T47D (cell line): ENCODE measurements around the gene HOXC10.

ENCODE experiments used
- DNase-seq, 2 experiments: peaks; one replicate each; pipeline versions ENCODE4 v3.0.0 to v3.0.0-alpha.2; 2011 to 2012; ENCODE audit warnings: low read depth in 1 of 2, low spot score in 1 of 2
- JUND ChIP-seq: IDR thresholded peaks from 2 replicates; pipeline ENCODE4 v1.6.1; 2012; ENCODE audit warnings: low read depth
- in situ Hi-C: cut with HindIII; loops from 2 replicates; pipeline ENCODE4 v1.10.0; 2016; ENCODE audit warnings: low sequenced_read_pairs, low pct_unique_long_range_greater_than_20kb

Gene HOXC10

GRCh38 chr12:53984901-53985691, at the start of gene HOXC10:
HOXC10 (plus strand) TSS chr12:53985146; CDS start chr12:53985260, 114 bp downstream.
- in situ Hi-C loops: no loop called here
- TF ChIP-seq JUND: peak; percentile 80
- DNase-seq: peak; percentile 92 to 99

- TF ChIP-seq JUND: no peak
- no peak for DNase-seq
- in situ Hi-C loops: no loop called here
Measured at GRCh38 chr12:53935383-53936341, 49.3 kb upstream of the HOXC10 start.

- in situ Hi-C loops: no loop called here
- DNase-seq: no peak
- no peak for TF ChIP-seq JUND
Measured at GRCh38 chr12:53937099-53937498, 47.8 kb upstream of the HOXC10 start.

GRCh38 chr12:53937596-53938325, 47.2 kb upstream of the HOXC10 start:
- in situ Hi-C loops: no loop called here
- no peak for TF ChIP-seq JUND
- no peak for DNase-seq

GRCh38 chr12:53938326-53939140, 46.4 kb upstream of the HOXC10 start, which contains the start of gene HOXC13:
HOXC13 (plus strand) TSS chr12:53938831; CDS start chr12:53938907, 76 bp downstream.
- no peak for TF ChIP-seq JUND
- DNase-seq: peak; percentile 98 to 100
- in situ Hi-C loops: no loop called here

GRCh38 chr12:53939141-53940108, 45.5 kb upstream of the HOXC10 start:
- in situ Hi-C loops: no loop called here
- peak in 1 of 2 experiments; percentile 65 for DNase-seq
- no peak for TF ChIP-seq JUND

GRCh38 chr12:53940443-53941014, 44.4 kb upstream of the HOXC10 start:
- in situ Hi-C loops: no loop called here
- DNase-seq: peak in 1 of 2 experiments; percentile 51
- TF ChIP-seq JUND: no peak

- in situ Hi-C loops: no loop called here
- DNase-seq: no peak
- no peak for TF ChIP-seq JUND
Measured at GRCh38 chr12:53941187-53941586, 43.8 kb upstream of the HOXC10 start.

GRCh38 chr12:53941750-53942149, 43.2 kb upstream of the HOXC10 start:
- peak in 1 of 2 experiments; percentile 29 for DNase-seq
- in situ Hi-C loops: no loop called here
- TF ChIP-seq JUND: no peak

- no peak for DNase-seq
- in situ Hi-C loops: no loop called here
- no peak for TF ChIP-seq JUND
Measured at GRCh38 chr12:53942467-53942997, 42.4 kb upstream of the HOXC10 start.
